Measurements from ENCODE around the gene SLC29A1. TPM values are rescaled to one million over a fixed set of nuclear protein-coding genes. Genes with fewer than 3 reads are reported as not detected.
A peak's percentile ranks its signal among the peaks of the same experiment; 100 is the strongest.

Gene SLC29A1
- total RNA-seq, 1 experiment from 2014 or later = 81.3 TPM

DNA sequence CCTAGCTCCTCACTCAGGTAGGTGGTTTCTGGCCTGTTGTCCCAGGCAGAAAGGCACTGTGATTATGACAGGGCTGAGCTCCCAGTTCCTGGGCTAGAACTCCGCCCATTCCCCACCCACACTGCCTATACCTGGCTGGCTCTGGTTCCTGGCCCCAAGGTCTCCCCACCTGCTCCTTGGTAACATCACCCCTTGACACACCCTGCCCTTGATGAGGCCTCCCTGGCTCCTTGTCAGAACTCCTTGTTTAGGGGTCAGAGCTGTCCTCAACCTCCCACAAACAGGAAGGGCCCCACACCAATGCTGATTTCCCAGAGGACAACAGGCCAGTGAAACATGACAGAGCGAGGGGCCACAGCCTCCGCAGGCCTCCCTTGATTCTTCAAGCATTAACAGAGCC, 22.2 kb upstream of the SLC29A1 start:
- BruUV-seq (replicated peaks) = no TSS peak
- Mint-ChIP-seq H3K4me1 (ENCODE audit: low read depth, unreplicated experiment) (peaks cover 25% of the 10 kb centered on the region), H3K4me3 (ENCODE audit: unreplicated experiment) (no peak overlapping the region), H3K27me3 (ENCODE audit: insufficient read depth, unreplicated experiment) (no peaks in the 10 kb centered on the region), H3K27ac (ENCODE audit: unreplicated experiment) (peak overlapping the region; percentile 59), H3K9me3 (ENCODE audit: unreplicated experiment) (no peaks in the 10 kb centered on the region), H3K36me3 (ENCODE audit: insufficient read depth, unreplicated experiment) (no peaks in the 10 kb centered on the region)
- TF ChIP-seq, protein P1, sequence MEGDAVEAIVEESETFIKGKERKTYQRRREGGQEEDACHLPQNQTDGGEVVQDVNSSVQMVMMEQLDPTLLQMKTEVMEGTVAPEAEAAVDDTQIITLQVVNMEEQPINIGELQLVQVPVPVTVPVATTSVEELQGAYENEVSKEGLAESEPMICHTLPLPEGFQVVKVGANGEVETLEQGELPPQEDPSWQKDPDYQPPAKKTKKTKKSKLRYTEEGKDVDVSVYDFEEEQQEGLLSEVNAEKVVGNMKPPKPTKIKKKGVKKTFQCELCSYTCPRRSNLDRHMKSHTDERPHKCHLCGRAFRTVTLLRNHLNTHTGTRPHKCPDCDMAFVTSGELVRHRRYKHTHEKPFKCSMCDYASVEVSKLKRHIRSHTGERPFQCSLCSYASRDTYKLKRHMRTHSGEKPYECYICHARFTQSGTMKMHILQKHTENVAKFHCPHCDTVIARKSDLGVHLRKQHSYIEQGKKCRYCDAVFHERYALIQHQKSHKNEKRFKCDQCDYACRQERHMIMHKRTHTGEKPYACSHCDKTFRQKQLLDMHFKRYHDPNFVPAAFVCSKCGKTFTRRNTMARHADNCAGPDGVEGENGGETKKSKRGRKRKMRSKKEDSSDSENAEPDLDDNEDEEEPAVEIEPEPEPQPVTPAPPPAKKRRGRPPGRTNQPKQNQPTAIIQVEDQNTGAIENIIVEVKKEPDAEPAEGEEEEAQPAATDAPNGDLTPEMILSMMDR (IDR thresholded peaks at IDR 0.05; ENCODE audit: insufficient read depth in 1 of 2, low read depth in 1 of 2, low read length in 1 of 2, severe bottlenecking in 1 of 2, unreplicated experiment in 1 of 2) = no peak
- intact Hi-C loops (cut with micrococcal nuclease; ENCODE audit: unreplicated experiment) = no loop called here
- H3K4me1 ChIP-seq = peaks cover 30% of the 10 kb centered on the region
- ChIA-PET CTCF (interaction anchor here (0.8 kb wide), 1 partner anchor 18 kb away, joined by 3 read pairs; no protein-coding TSS in a partner anchor), POLR2A (no interaction called here)
- no peaks in the 10 kb centered on the region for H3K36me3 ChIP-seq (ENCODE audit: control insufficient read depth, insufficient read depth, low read length)
- no peaks in the 10 kb centered on the region for H3K9me3 ChIP-seq
- no peaks in the 10 kb centered on the region for H3K27me3 ChIP-seq (replicated peaks; ENCODE audit: control insufficient read depth, insufficient read depth, low read length)
- no peak for DNase-seq
- H3K4me3 ChIP-seq (ENCODE audit: low read depth, low read length) = no peak overlapping the region

- H3K9me3 ChIP-seq = no peaks in the 10 kb centered on the region
- H3K4me1 ChIP-seq = peaks cover 34% of the 10 kb centered on the region
- Mint-ChIP-seq H3K4me3 (ENCODE audit: unreplicated experiment) (no peak overlapping the region), H3K9me3 (ENCODE audit: unreplicated experiment) (no peaks in the 10 kb centered on the region), H3K36me3 (ENCODE audit: insufficient read depth, unreplicated experiment) (no peaks in the 10 kb centered on the region), H3K27me3 (ENCODE audit: insufficient read depth, unreplicated experiment) (no peaks in the 10 kb centered on the region), H3K4me1 (ENCODE audit: low read depth, unreplicated experiment) (peaks cover 30% of the 10 kb centered on the region), H3K27ac (ENCODE audit: unreplicated experiment) (peak overlapping the region; percentile 81)
- H3K27me3 ChIP-seq (replicated peaks; ENCODE audit: control insufficient read depth, insufficient read depth, low read length) = no peaks in the 10 kb centered on the region
- ChIA-PET CTCF (interaction anchor here (0.8 kb wide), 1 partner anchor 18 kb away, joined by 3 read pairs; no protein-coding TSS in a partner anchor), POLR2A (no interaction called here)
- no TSS peak for BruUV-seq (replicated peaks)
- no peaks in the 10 kb centered on the region for H3K36me3 ChIP-seq (ENCODE audit: control insufficient read depth, insufficient read depth, low read length)
- intact Hi-C loops (cut with micrococcal nuclease; ENCODE audit: unreplicated experiment) = no loop called here
- TF ChIP-seq, protein P1 (IDR thresholded peaks at IDR 0.05; ENCODE audit: insufficient read depth in 1 of 2, low read depth in 1 of 2, low read length in 1 of 2, severe bottlenecking in 1 of 2, unreplicated experiment in 1 of 2) = no peak
- no peak overlapping the region for H3K4me3 ChIP-seq (ENCODE audit: low read depth, low read length)
- DNase-seq = no peak
Observed at GRCh38 chr6:44201638-44202303, 21.6 kb upstream of the SLC29A1 start.

DNA sequence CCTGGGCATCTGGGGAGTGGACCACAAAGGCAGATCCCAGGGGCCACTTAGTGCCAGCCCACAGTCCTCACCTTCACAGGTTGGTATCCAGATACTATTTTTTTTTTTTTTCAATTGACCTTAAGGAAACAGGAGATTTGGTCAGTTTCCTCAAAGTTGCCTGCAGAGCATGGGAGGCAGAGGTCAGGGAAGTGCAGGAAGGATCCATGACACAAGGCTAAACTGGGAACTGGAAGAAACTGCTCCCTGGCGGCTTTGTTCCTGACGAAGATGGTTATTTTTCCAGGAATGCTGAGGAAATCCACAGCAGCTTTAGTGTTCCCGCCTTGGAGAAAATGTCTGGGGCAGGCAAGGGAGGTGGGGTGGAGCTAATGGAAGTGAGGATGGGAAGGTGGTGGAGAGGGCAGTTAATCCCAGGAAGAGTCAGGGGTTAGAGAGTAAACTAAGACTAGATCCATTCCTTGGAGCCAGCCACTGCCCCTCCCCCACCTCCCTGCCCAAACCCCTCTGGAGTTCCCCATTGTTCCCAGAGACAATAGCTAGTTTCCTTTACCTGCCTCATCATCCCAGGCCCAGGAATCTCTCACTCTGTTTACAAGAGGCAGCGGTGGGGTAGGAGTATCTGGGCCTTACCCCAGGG, 20.9 kb upstream of the SLC29A1 start:
- TF ChIP-seq, protein P1 (IDR thresholded peaks at IDR 0.05; ENCODE audit: insufficient read depth in 1 of 2, low read depth in 1 of 2, low read length in 1 of 2, severe bottlenecking in 1 of 2, unreplicated experiment in 1 of 2) = no peak
- intact Hi-C loops (cut with micrococcal nuclease; ENCODE audit: unreplicated experiment) = no loop called here
- no TSS peak for BruUV-seq (replicated peaks)
- no peaks in the 10 kb centered on the region for H3K27me3 ChIP-seq (replicated peaks; ENCODE audit: control insufficient read depth, insufficient read depth, low read length)
- POLR2A ChIA-PET = interaction anchor here (0.6 kb wide), 1 partner anchor 62 kb away, joined by 5 read pairs; no protein-coding TSS in a partner anchor
- H3K4me1 ChIP-seq = peaks cover 36% of the 10 kb centered on the region
- Mint-ChIP-seq H3K36me3 (ENCODE audit: insufficient read depth, unreplicated experiment) (no peaks in the 10 kb centered on the region), H3K4me1 (ENCODE audit: low read depth, unreplicated experiment) (peaks cover 31% of the 10 kb centered on the region), H3K4me3 (ENCODE audit: unreplicated experiment) (no peak overlapping the region), H3K27ac (ENCODE audit: unreplicated experiment) (peak overlapping the region; percentile 81), H3K27me3 (ENCODE audit: insufficient read depth, unreplicated experiment) (no peaks in the 10 kb centered on the region), H3K9me3 (ENCODE audit: unreplicated experiment) (no peaks in the 10 kb centered on the region)
- H3K4me3 ChIP-seq (ENCODE audit: low read depth, low read length) = no peak overlapping the region
- no peak for DNase-seq
- no peaks in the 10 kb centered on the region for H3K9me3 ChIP-seq
- H3K36me3 ChIP-seq (ENCODE audit: control insufficient read depth, insufficient read depth, low read length) = no peaks in the 10 kb centered on the region
- CTCF ChIA-PET = interaction anchor here (1.2 kb wide), 1 partner anchor 17 kb away, joined by 3 read pairs; no protein-coding TSS in a partner anchor
